ENCODE results near the gene AKAP13. TPM values are rescaled to one million over a fixed set of nuclear protein-coding genes. Genes with fewer than 3 reads are reported as not detected.

AKAP13 gene
- polyA plus RNA-seq, 1 donor from 2014 or later = 152 TPM

DNA sequence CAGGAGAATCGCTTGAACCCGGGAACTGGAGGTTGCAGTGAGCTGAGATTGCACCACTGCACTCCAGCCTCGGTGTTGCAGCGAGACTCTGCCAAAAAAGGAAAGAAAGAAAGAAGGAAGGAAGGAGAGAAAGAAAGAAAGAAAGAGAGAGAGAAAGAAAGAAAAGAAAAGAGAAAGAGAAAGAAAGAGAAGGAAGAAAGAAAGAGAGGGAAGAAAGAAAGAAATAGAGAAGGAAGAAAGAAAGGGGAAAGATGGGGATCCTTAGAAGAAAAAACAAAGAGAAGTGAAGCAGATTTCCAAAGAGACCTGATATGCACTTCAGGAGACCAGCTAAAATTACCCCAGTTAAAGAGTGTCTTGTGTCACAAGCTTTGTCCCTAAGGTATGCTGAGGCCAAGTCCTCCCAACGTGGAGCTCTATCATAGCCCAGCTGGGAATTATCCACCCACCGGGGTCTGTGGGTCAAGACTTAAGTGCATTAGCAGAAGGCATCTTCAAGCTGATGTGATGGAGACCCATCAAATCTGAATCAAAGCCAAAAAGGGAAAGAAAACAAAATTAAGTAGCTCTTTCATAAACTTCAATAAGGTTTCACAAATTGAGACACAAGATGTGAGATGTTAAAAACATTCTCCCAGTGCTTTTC lies 17.8 kb upstream of the AKAP13 start:
- Mint-ChIP-seq H3K4me3 (no peak overlapping the region), H3K27ac (no peak overlapping the region), H3K36me3 (no peaks in the 10 kb centered on the region), H3K27me3 (peaks cover 2% of the 10 kb centered on the region), H3K9me3 (no peaks in the 10 kb centered on the region), H3K4me1 (peaks cover 5 to 17% (median 15%) of the 10 kb centered on the region in 3 donors)

DNA sequence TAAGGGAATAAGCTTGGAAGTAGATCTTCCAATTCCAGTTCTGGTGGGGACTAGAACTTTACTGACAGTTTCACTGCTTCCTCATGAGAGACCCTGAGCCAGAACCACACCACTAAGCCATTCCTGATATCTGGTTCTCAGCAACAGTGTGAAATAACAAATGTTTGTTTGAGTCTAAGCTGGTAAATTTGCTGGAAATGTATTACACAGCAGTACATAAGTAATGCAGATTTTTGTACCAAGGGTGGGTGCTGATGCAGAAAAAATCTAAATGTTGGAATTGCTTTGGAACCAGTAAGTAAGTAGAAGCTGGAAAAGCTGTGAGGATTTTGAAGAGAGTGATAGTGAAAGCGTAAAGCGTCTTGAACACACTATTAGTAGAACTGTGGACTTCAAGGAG lies 14.4 kb upstream of the AKAP13 start:
- Mint-ChIP-seq H3K27ac (no peak overlapping the region), H3K36me3 (no peaks in the 10 kb centered on the region), H3K9me3 (no peaks in the 10 kb centered on the region), H3K4me3 (no peak overlapping the region), H3K27me3 (peaks cover 2% of the 10 kb centered on the region), H3K4me1 (peaks cover 11 to 20% (median 18%) of the 10 kb centered on the region in 3 donors)

DNA sequence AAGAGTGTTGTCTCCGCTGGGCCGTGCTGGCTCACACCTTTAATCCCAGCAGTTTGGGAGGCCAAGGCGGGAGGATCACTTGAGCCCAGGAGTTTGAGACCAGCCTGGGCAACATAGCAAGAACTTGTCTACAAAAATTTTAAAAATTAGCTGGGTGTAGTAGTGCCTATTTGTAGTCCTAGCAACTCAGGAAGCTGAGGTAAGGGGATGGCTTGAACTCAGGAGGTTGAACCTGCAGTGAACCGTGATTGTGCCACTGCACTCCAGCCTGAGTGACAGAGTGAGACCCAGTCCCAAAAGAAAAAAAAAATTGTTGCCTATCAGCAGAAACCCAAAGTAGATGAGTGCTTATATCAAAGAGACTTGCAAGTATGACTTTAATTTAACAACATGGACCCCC lies 12.7 kb upstream of the AKAP13 start:
- H3K4me3 Mint-ChIP-seq = no peak overlapping the region
- H3K4me1 Mint-ChIP-seq = peaks cover 12 to 14% (median 12%) of the 10 kb centered on the region in 3 donors
- peak overlapping the region in 1 of 3 donors; percentile 20 for H3K27ac Mint-ChIP-seq
- H3K9me3 Mint-ChIP-seq = no peaks in the 10 kb centered on the region
- peaks cover 2% of the 10 kb centered on the region for H3K27me3 Mint-ChIP-seq
- no peaks in the 10 kb centered on the region for H3K36me3 Mint-ChIP-seq

DNA sequence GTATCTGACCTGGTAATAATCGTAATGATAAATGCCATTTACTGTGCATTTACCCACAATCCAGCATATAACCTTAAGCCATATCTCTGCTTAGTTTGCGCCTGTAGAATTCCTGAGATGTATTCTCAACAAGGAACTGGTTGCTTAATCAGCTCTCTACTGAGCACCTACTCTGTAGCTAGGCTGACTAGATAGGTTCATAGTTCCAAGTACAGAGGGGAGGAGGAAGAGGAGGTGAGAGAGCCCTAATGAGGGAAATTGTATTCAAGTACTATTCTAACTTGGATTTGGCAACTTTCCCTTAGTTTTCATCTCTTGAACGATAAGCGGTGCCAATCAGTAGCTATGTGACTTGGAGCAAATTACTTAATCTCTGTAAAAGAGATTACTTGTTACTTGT lies 5.6 kb upstream of the AKAP13 start:
- no peaks in the 10 kb centered on the region for H3K36me3 Mint-ChIP-seq
- H3K27ac Mint-ChIP-seq = no peak overlapping the region
- no peaks in the 10 kb centered on the region for H3K27me3 Mint-ChIP-seq
- no peaks in the 10 kb centered on the region for H3K9me3 Mint-ChIP-seq
- H3K4me3 Mint-ChIP-seq = peak overlapping the region in 1 of 4 donors; percentile 13
- H3K4me1 Mint-ChIP-seq = peaks cover 7 to 13% (median 7%) of the 10 kb centered on the region in 3 donors

DNA sequence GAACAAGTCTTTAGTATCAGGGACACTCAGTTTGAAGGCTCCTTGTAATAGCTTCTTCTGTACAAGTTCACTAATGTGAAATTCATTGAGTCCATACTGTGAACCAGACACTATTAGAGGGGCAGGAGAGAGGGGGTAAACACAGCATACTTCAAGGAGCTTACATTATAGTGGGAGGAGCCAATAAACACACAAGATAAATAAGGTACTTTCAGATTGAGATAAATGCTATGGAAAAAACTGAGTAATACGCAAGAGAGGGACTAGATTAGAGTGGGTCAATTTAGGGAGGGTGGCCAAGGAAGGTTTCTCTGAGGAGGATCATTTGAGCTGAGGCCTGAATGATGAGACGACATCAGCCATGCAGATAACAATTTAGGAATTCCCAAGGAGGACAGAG lies 3.1 kb upstream of the AKAP13 start:
- Mint-ChIP-seq H3K27me3 (peaks cover 1% of the 10 kb centered on the region), H3K4me3 (peak overlapping the region in 1 of 4 donors; percentile 43), H3K9me3 (no peaks in the 10 kb centered on the region), H3K4me1 (peaks cover 8 to 15% (median 11%) of the 10 kb centered on the region in 3 donors), H3K27ac (no peak overlapping the region), H3K36me3 (no peaks in the 10 kb centered on the region)

DNA sequence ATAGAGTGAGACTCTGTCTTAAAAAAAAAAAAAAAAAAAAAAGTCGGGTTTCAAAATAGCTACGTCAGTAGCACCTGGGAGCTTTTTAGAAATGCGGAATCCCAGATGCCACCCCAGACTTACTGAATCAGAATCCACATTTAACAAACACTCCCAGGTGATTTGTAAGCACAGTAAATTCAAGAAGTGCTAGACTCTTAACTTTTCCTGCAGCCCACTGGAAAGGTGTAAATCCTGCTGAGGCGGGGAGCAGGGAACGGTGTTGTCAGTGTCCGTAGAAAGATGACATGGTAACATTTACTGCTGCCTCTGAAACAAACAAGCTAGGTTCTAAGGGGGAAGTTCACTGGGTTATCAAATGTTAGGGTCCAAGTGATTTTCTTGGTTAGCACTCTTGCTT lies 2.4 kb upstream of the AKAP13 start:
- H3K4me1 Mint-ChIP-seq = peaks cover 12 to 21% (median 18%) of the 10 kb centered on the region in 3 donors
- peaks cover 1% of the 10 kb centered on the region for H3K27me3 Mint-ChIP-seq
- no peaks in the 10 kb centered on the region for H3K9me3 Mint-ChIP-seq
- H3K4me3 Mint-ChIP-seq = no peak overlapping the region
- no peaks in the 10 kb centered on the region for H3K36me3 Mint-ChIP-seq
- H3K27ac Mint-ChIP-seq = no peak overlapping the region

DNA sequence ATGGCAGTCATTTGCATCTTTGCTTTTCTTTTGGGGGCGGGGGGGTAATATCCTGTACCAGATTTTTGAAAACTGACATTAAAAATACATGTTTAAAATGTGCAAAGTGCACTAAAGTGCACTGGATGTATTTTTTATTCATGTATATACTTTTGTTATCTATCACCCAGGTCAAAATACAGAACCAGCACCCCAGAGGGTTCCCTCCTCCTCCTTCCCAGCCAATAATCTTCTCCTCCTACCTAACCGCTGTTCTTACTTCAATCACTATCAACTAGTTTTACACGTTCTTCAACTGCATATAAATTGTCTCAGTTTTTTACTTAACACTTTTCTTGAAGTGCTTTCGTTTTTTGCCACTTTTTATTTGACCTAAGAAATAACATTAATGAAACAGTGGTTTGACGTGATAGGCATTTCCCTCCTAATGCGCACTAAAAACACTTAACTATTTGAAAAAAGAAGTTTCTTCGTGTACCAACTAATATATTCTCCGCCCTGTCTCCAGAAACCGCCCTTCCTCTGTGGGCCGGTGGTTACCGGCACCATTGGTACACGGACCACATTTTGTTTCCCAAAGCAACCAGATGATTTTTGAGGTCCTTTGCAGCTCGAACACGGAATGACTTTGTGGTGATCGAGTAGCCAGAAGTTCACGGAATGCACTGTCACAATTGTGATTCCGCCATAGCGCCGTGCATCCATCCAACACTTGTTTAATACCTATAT lies 836 bp upstream of the AKAP13 start:
- H3K4me3 Mint-ChIP-seq = peak overlapping the region; percentile 85 to 97 (median 94)
- peaks cover 4% of the 10 kb centered on the region for H3K27me3 Mint-ChIP-seq
- H3K36me3 Mint-ChIP-seq = peaks cover 1% of the 10 kb centered on the region
- H3K27ac Mint-ChIP-seq = peak overlapping the region; percentile 92 to 94 (median 92)
- H3K9me3 Mint-ChIP-seq = no peaks in the 10 kb centered on the region
- peaks cover 21 to 32% (median 32%) of the 10 kb centered on the region in 3 donors for H3K4me1 Mint-ChIP-seq

DNA sequence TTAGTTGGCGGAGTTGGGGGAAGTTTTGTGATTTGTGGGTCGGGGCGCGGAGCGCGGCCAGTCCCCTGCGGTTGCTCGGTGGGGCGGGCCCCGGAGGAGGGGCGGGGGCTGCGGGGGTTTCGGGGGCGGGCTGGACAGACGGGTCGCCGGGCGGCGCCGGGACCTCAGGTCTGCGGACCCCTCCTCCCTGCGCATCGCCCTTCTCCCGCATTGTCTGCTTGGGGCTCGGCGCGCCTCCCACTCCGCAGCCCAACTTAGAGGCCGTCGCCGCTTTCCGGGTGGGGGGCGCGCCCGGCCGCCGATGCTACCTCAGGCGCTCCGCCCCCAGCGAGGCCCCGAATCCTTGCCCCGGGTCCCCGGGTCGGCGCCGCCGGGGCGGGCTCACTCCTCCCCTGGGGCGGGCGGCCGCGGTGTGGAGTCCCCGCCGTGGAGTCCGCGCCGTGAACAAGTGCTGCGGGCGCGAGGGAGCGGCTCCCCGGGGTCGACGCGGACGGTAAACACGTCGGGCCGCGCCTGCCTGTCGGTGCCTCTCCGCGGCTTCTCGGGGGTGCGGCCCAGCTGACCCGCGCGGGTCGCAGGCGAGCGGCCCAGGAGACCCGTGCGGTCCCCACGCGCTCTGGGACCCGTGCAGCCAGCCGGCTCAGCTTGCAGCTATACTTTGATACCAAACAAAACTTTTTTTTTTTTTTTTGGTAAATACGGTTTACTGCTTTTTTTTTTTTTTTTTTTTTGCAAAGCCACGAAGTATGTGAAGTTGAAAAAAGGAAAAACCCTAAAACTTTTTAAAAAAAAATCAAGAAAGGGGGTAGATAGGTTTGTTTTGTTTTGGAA lies 624 bp downstream of the AKAP13 start:
- H3K27me3 Mint-ChIP-seq = peaks cover 4% of the 10 kb centered on the region
- H3K36me3 Mint-ChIP-seq = peaks cover 3% of the 10 kb centered on the region
- H3K4me3 Mint-ChIP-seq = peak overlapping the region; percentile 85 to 97 (median 94)
- no peaks in the 10 kb centered on the region for H3K9me3 Mint-ChIP-seq
- peak overlapping the region; percentile 92 to 97 (median 94) for H3K27ac Mint-ChIP-seq
- H3K4me1 Mint-ChIP-seq = peaks cover 27 to 42% (median 36%) of the 10 kb centered on the region in 3 donors

DNA sequence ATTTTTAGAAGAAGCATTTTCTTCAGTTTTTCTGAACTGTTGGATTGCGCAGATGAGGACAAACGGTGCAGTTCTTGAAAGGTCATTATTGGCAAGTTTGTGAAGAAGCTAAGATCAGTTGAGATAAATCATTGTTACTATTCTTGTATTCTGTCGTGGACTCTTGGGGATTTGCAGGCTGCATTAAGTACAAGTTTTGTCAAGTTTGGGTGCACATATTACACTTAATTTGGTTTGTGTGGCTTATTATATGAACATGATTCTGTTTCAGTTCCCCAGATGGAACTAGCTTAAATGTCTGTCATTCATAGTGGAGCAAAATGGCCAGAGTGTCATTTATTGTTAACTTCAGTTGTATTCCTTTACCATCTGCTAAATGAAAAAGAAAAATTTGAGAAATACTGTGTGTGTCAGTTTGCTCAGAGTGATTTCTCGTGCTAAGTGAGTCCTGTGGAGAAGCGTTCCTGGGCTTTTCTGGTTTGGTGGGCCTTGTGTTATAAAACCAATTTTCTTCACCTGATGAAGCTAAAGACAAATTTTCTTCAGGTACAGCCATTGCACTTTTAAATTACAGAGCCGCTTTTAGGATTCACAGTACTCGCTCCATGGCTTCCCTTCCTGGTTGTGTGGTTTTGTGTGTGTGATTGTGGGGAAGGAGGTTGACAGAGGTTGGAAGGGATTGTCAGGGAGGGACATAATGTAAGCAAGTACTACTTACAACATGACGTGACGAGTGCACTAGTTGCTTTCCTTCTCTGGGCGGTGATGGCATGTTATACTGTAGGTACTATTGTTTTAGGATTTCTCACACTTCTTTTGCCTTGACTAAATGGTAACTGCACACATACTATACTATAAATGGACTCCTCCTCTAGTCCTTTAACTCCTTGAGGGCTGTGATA lies 1.7 kb downstream of the AKAP13 start:
- no peaks in the 10 kb centered on the region for H3K9me3 Mint-ChIP-seq
- H3K27me3 Mint-ChIP-seq = peaks cover 4% of the 10 kb centered on the region
- peak overlapping the region; percentile 85 to 94 (median 92) for H3K4me3 Mint-ChIP-seq
- peak overlapping the region; percentile 80 to 87 (median 85) for H3K27ac Mint-ChIP-seq
- peaks cover 3% of the 10 kb centered on the region for H3K36me3 Mint-ChIP-seq
- H3K4me1 Mint-ChIP-seq = peaks cover 29 to 46% (median 36%) of the 10 kb centered on the region in 3 donors

DNA sequence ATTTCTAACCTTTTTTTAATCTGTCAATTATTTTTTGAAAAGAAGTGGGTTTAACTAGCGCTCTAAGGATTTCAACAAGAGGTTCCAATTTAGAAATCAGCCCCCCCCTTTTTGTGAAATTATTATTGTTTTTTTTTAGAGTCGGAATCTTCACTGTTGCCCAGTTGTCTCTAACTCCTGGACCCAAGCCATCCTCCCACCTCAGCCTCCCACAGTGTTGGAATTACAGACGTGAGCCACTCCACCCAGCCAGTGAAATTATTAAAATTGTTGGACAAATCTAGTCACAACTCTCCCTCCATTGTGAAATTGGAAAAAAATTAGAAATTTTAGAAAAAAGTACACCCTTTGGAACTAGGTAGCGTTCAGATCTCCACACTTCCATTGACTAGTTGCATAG lies 2.5 kb downstream of the AKAP13 start:
- peaks cover 4% of the 10 kb centered on the region for H3K27me3 Mint-ChIP-seq
- H3K4me3 Mint-ChIP-seq = peak overlapping the region; percentile 85 to 94 (median 92)
- no peaks in the 10 kb centered on the region for H3K9me3 Mint-ChIP-seq
- H3K4me1 Mint-ChIP-seq = peaks cover 35 to 52% (median 36%) of the 10 kb centered on the region in 3 donors
- H3K36me3 Mint-ChIP-seq = peaks cover 6% of the 10 kb centered on the region
- peak overlapping the region in 1 of 3 donors; percentile 43 for H3K27ac Mint-ChIP-seq

DNA sequence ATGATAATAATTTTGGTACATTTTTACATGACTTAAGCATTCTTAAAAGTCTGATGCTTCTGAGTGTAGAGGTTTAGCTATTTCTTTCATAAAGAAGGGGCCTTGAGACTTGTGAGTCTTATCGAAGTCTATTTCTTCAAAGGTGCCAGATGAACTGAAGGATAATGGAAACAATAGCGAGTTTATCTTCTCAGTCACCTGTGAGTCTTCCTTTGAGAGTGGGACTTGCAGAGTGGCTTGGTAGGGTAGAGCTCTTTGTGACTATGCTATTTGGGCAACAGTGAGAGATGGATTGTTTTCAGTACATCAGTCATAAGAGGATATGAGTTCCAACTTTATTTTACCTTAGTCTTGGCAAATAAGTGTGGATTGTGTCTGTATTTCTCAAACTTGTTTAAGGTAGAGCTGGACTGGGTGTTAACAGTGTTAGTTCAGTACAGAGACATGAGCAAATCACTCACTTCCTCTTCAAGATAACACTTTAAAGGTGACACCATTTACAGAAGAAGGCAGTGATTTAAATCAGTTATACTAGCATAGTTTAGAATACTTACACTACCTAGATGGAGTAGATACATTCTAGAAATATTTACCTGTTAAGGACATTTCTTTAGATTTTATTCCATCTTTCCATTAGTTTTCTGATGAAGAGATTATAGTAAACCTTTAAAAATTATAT lies 3.2 kb downstream of the AKAP13 start:
- Mint-ChIP-seq H3K9me3 (no peaks in the 10 kb centered on the region), H3K4me3 (peak overlapping the region; percentile 67 to 85 (median 75)), H3K4me1 (peaks cover 36 to 52% (median 42%) of the 10 kb centered on the region in 3 donors), H3K27ac (peak overlapping the region in 2 of 3 donors; percentile 43 to 74), H3K36me3 (peaks cover 6% of the 10 kb centered on the region), H3K27me3 (peaks cover 4% of the 10 kb centered on the region)

DNA sequence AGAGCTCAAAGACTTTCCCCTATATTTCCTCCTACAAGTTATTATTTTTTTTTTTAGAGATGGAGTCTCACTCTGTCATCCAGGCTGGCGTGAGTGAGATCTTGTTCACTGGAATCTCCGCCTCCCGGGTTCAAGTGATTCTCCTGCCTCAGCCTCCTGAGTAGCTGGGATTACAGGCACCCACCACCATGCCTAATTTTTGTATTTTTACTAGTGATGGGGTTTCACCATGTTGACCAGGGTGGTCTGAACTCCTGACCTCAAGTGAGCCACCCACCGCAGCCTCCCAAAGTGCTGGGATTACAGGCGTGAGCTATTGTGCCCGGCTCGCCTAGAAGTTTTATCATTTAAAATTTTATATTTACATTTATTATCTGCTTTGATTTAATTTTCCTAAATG lies 5.9 kb downstream of the AKAP13 start:
- H3K36me3 Mint-ChIP-seq = peaks cover 6% of the 10 kb centered on the region
- peaks cover 28 to 45% (median 41%) of the 10 kb centered on the region in 3 donors for H3K4me1 Mint-ChIP-seq
- peaks cover 4% of the 10 kb centered on the region for H3K27me3 Mint-ChIP-seq
- peak overlapping the region in 1 of 4 donors; percentile 50 for H3K4me3 Mint-ChIP-seq
- no peaks in the 10 kb centered on the region for H3K9me3 Mint-ChIP-seq
- peak overlapping the region in 1 of 3 donors; percentile 31 for H3K27ac Mint-ChIP-seq

DNA sequence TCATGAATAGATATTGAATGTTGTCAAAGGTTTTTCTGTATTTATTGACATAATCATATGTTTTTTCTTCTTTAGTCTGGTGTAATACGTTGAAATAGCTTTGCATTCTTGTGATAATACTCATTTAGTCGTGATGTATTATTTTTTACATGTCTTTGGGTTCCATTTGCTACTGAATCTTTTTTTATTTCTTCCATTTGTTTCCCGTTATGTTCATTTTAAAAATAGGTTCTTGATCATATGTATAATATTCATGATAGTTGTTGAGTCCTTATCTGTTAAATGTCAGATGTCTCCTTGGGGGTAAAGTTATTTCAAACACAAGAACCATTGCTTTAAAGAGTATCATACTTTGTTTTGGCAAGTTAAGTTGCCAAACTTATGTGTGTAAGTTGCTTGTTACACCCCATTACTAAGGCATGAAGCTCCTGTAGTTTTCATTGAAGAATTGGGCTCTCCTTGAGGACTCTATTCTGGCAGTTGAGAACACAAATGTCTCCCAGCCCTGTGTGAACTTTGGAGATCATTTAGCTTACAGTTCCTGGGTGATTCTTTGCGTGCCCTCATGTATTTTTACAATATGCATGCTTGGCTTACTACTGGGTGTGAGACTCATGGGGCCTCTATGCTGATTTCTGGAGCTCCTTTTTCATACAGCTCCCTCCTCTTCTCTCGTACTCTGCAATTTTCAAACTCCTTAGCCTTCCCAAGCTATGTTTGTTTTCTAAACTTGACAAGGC lies 8.3 kb downstream of the AKAP13 start:
- Mint-ChIP-seq H3K9me3 (no peaks in the 10 kb centered on the region), H3K4me1 (peaks cover 20 to 40% (median 38%) of the 10 kb centered on the region in 3 donors), H3K27me3 (peaks cover 2% of the 10 kb centered on the region), H3K36me3 (peaks cover 5% of the 10 kb centered on the region), H3K27ac (peak overlapping the region; percentile 80 to 91 (median 84)), H3K4me3 (peak overlapping the region in 3 of 4 donors; percentile 79 to 92 (median 82))
